Calu3 (cell line): ENCODE data around the gene OR8B12. TPM values are rescaled to one million over a fixed set of nuclear protein-coding genes. Genes with fewer than 3 reads are reported as not detected.

ENCODE experiments used
- BruUV-seq: library from RNA; stranded (reverse); fragments of 400-500 nt; replicated peaks from 2 replicates; lab custom pipeline; 2021; lab: Mats Ljungman, UMichigan
- CTCF ChIA-PET: fragments of 300-600 bp; sonication (Branson Sonifier 250); formaldehyde crosslinking; loops from one replicate; lab custom pipeline; 2022; ENCODE audit warnings: antibody characterized with exemption; lab: Charles Lee
- DNase-seq: peaks from one replicate; pipeline ENCODE4 v3.0.0; 2022
- H3K27ac Mint-ChIP-seq: one replicate; pipeline ENCODE4 v1.8.0; 2022; ENCODE audit warnings: mixed read lengths; ENCODE audit not compliant: unreplicated experiment
- H3K27me3 Mint-ChIP-seq: one replicate; pipeline ENCODE4 v1.8.0; 2022; ENCODE audit warnings: mixed read lengths; ENCODE audit not compliant: unreplicated experiment
- H3K36me3 Mint-ChIP-seq: one replicate; pipeline ENCODE4 v1.8.0; 2022; ENCODE audit warnings: mild to moderate bottlenecking, moderate library complexity, mixed read lengths; ENCODE audit not compliant: insufficient read depth, unreplicated experiment
- H3K4me1 Mint-ChIP-seq: one replicate; pipeline ENCODE4 v1.8.0; 2022; ENCODE audit warnings: mild to moderate bottlenecking, low read depth, mixed read lengths; ENCODE audit not compliant: unreplicated experiment
- H3K4me3 Mint-ChIP-seq: one replicate; pipeline ENCODE4 v1.8.0; 2022; ENCODE audit warnings: mild to moderate bottlenecking, low read depth, moderate library complexity, mixed read lengths; ENCODE audit not compliant: unreplicated experiment
- H3K9me3 Mint-ChIP-seq: one replicate; pipeline ENCODE4 v1.8.0; 2022; ENCODE audit warnings: low read depth, mixed read lengths; ENCODE audit not compliant: unreplicated experiment
- CTCF ChIP-seq: fragments of 200-600 bp; IDR thresholded peaks from one replicate; pipeline ENCODE4 v1.8.0; 2022; ENCODE audit warnings: antibody characterized with exemption; ENCODE audit not compliant: unreplicated experiment
- intact Hi-C: fragments of 100-400 bp; cut with micrococcal nuclease; formaldehyde crosslinking; loops from one replicate; pipeline ENCODE4 v1.10.0; 2022; ENCODE audit not compliant: unreplicated experiment
- total RNA-seq: library from RNA; stranded (reverse); gene quantifications from 2 replicates; pipeline ENCODE4 v1.2.3, GENCODE V29; 2022

Gene OR8B12
- total RNA-seq, 1 experiment from 2014 or later, result not detected

GRCh38 chr11:124578761-124579160, 35.3 kb upstream of the OR8B12 start:
- TF ChIP-seq CTCF, result no peak
- H3K36me3 Mint-ChIP-seq, result no peaks in the 10 kb centered on the region
- intact Hi-C loops, result no loop called here

GRCh38 chr11:124577716-124578427, 34.4 kb upstream of the OR8B12 start:
- no TSS peak for BruUV-seq
- DNase-seq, result no peak
- Mint-ChIP-seq H3K27ac (no peak overlapping the region), H3K4me3 (no peak overlapping the region), H3K9me3 (no peaks in the 10 kb centered on the region), H3K36me3 (no peaks in the 10 kb centered on the region), H3K4me1 (no peaks in the 10 kb centered on the region), H3K27me3 (peaks cover under 1% of the 10 kb centered on the region)
- TF ChIP-seq CTCF, result no peak
- intact Hi-C loops, result no loop called here
- CTCF ChIA-PET, result no interaction called here

More at GRCh38 chr11:124578761-124579160, 35.3 kb upstream of the OR8B12 start:
- Mint-ChIP-seq H3K4me3 (no peak overlapping the region), H3K9me3 (no peaks in the 10 kb centered on the region), H3K27ac (no peak overlapping the region), H3K27me3 (peaks cover 9% of the 10 kb centered on the region), H3K4me1 (no peaks in the 10 kb centered on the region)
- no peak for DNase-seq
- no TSS peak for BruUV-seq
- CTCF ChIA-PET, result no interaction called here

- no peak for TF ChIP-seq CTCF
- H3K4me3 Mint-ChIP-seq, result no peak overlapping the region
- CTCF ChIA-PET, result no interaction called here
- no peak overlapping the region for H3K27ac Mint-ChIP-seq
- H3K4me1 Mint-ChIP-seq, result no peaks in the 10 kb centered on the region
- no TSS peak for BruUV-seq
- H3K9me3 Mint-ChIP-seq, result no peaks in the 10 kb centered on the region
- peaks cover 18% of the 10 kb centered on the region for H3K27me3 Mint-ChIP-seq
- no peak for DNase-seq
- intact Hi-C loops, result no loop called here
- H3K36me3 Mint-ChIP-seq, result no peaks in the 10 kb centered on the region
Observed at GRCh38 chr11:124570160-124570559, 26.7 kb upstream of the OR8B12 start.

GRCh38 chr11:124569697-124570096, 26.2 kb upstream of the OR8B12 start, which contains the start of gene OR8A1:
Gene OR8A1 (plus strand): TSS chr11:124569997. CDS start chr11:124570120, 123 bp downstream.
- no TSS peak for BruUV-seq
- Mint-ChIP-seq H3K9me3 (no peaks in the 10 kb centered on the region), H3K4me1 (no peaks in the 10 kb centered on the region), H3K27ac (no peak within 1 kb of the TSS), H3K27me3 (peaks cover 18% of the 10 kb centered on the region), H3K36me3 (no peaks in the 10 kb centered on the region), H3K4me3 (no peak within 1 kb of the TSS)
- DNase-seq, result no peak
- no peak for TF ChIP-seq CTCF
- CTCF ChIA-PET, result no interaction called here
- intact Hi-C loops, result no loop called here
